PC-3 (cell line): ENCODE results near the gene SORD. TPM values are rescaled to one million over a fixed set of nuclear protein-coding genes. Genes with fewer than 3 reads are reported as not detected.

Experiments used
- ATAC-seq: fragments of 200-7000 bp; cut with Tn5 transposase; 2 replicates; pipeline ENCODE4 v1.9.1; 2020; ENCODE audit warnings: mild to moderate bottlenecking, moderate library complexity
- BruUV-seq: library from RNA; stranded (reverse); fragments of 400-500 nt; replicated peaks from 2 replicates; lab custom pipeline; 2021; lab: Mats Ljungman, UMichigan
- CTCF ChIA-PET: fragments of 300-600 bp; sonication (Branson Sonifier 250); formaldehyde crosslinking; loops from one replicate; lab custom pipeline; 2022; ENCODE audit warnings: antibody characterized with exemption; lab: Charles Lee
- POLR2A ChIA-PET: fragments of 300-600 bp; sonication (Branson Sonifier 250); formaldehyde crosslinking; loops from one replicate; lab custom pipeline; 2022; ENCODE audit warnings: antibody characterized with exemption; ENCODE audit not compliant: unreplicated experiment; lab: Charles Lee
- DNase-seq: peaks from one replicate; pipeline ENCODE4 v3.0.0-alpha.2; 2015
- H2AFZ ChIP-seq: fragments of 300-600 bp; sonication (generic); 2 replicates; pipeline ENCODE4 v1.6.0; 2016; ENCODE audit warnings: antibody characterized with exemption, low read length
- H3F3A ChIP-seq: fragments of 300-600 bp; sonication (generic); one replicate; pipeline ENCODE4 v1.6.0; 2017; ENCODE audit warnings: antibody characterized with exemption, low read length, control low read depth, mild to moderate bottlenecking; ENCODE audit not compliant: unreplicated experiment
- H3K27ac ChIP-seq: fragments of 300-600 bp; sonication (generic); 2 replicates; pipeline ENCODE4 v1.5.1; 2016; ENCODE audit warnings: mild to moderate bottlenecking, low read length
- H3K27me3 ChIP-seq: fragments of 300-600 bp; sonication (generic); 2 replicates; pipeline ENCODE4 v1.6.1; 2016; ENCODE audit warnings: low read length, mixed read lengths
- H3K36me3 ChIP-seq: fragments of 300-600 bp; sonication (generic); 2 replicates; pipeline ENCODE4 v1.6.1; 2016; ENCODE audit warnings: low read depth, mixed run types, low read length, mixed read lengths
- H3K4me1 ChIP-seq: fragments of 300-600 bp; sonication (generic); 2 replicates; pipeline ENCODE4 v1.5.1; 2016; ENCODE audit warnings: low read length; ENCODE audit not compliant: insufficient read depth
- H3K4me2 ChIP-seq: fragments of 300-600 bp; sonication (generic); 2 replicates; pipeline ENCODE4 v1.6.0; 2016; ENCODE audit warnings: low read length
- H3K4me3 ChIP-seq: fragments of 300-600 bp; sonication (generic); 2 replicates; pipeline ENCODE4 v1.5.1; 2016; ENCODE audit warnings: mild to moderate bottlenecking, low read length, mixed read lengths
- H3K79me2 ChIP-seq: fragments of 300-600 bp; sonication (generic); 2 replicates; pipeline ENCODE4 v1.6.1; 2017; ENCODE audit warnings: low read length, mixed read lengths
- H3K9ac ChIP-seq: fragments of 300-600 bp; sonication (generic); 2 replicates; pipeline ENCODE4 v1.6.0; 2016; ENCODE audit warnings: mild to moderate bottlenecking, low read length
- H3K9me2 ChIP-seq: fragments of 300-600 bp; sonication (generic); replicated peaks from 2 replicates; pipeline ENCODE4 v1.6.1; 2016; ENCODE audit warnings: mixed run types, low read length, mixed read lengths
- H3K9me3 ChIP-seq: fragments of 300-600 bp; sonication (generic); 2 replicates; pipeline ENCODE4 v1.6.1; 2016; ENCODE audit warnings: low read length, mixed read lengths
- H4K20me1 ChIP-seq: fragments of 300-600 bp; sonication (generic); 2 replicates; pipeline ENCODE4 v1.6.1; 2016; ENCODE audit warnings: low read length, mixed read lengths
- CTCF ChIP-seq: fragments of 300-600 bp; sonication (generic); conservative IDR thresholded peaks from 2 replicates; pipeline ENCODE4 v1.5.1; 2017; ENCODE audit warnings: antibody characterized with exemption, low read depth, mild to moderate bottlenecking, low read length
- EZH2 ChIP-seq: fragments of 300-600 bp; sonication (generic); IDR thresholded peaks from one replicate; pipeline ENCODE4 v1.6.1; 2017; ENCODE audit warnings: antibody characterized with exemption, mild to moderate bottlenecking, low read length; ENCODE audit not compliant: unreplicated experiment
- EZH2phosphoT487 ChIP-seq: fragments of 300-600 bp; sonication (generic); IDR thresholded peaks from 2 replicates; pipeline ENCODE4 v1.6.1; 2018; ENCODE audit warnings: mild to moderate bottlenecking, antibody characterized with exemption, low read length, borderline replicate concordance
- intact Hi-C: fragments of 100-400 bp; cut with micrococcal nuclease; formaldehyde crosslinking; loops from 2 replicates; pipeline ENCODE4 v1.9.0; 2023
- total RNA-seq: library from RNA; depleted of rRNA; stranded (reverse); fragments of >200 nt; gene quantifications from 2 replicates; pipeline ENCODE4 v1.2.3, GENCODE V29; 2014

The SORD gene
- total RNA-seq, 1 experiment from 2014 or later: 119 TPM

GRCh38 chr15:45118996-45119395 is 96.0 kb downstream of the SORD start:
- H3K36me3 ChIP-seq: no peaks in the 10 kb centered on the region
- H3K4me1 ChIP-seq: peaks cover 17% of the 10 kb centered on the region
- peaks cover 2% of the 10 kb centered on the region for H3K27me3 ChIP-seq
- CTCF ChIA-PET: interaction anchor here (1.3 to 1.6 kb wide), 3 partner anchors 8 to 266 kb away, joined by 4 to 25 read pairs (median 5); no protein-coding TSS in a partner anchor
- H2AFZ ChIP-seq: no peak overlapping the region
- TF ChIP-seq EZH2 (no peak), EZH2phosphoT487 (no peak), CTCF (no peak)
- H3K4me2 ChIP-seq: no peak overlapping the region
- no peaks in the 10 kb centered on the region for H3F3A ChIP-seq
- H3K27ac ChIP-seq: no peak overlapping the region
- H4K20me1 ChIP-seq: no peaks in the 10 kb centered on the region
- no TSS peak for BruUV-seq
- no peak overlapping the region for H3K4me3 ChIP-seq
- H3K79me2 ChIP-seq: no peaks in the 10 kb centered on the region
- POLR2A ChIA-PET: no interaction called here
- H3K9me3 ChIP-seq: no peaks in the 10 kb centered on the region
- intact Hi-C loops: no loop called here
- no peak for DNase-seq
- ATAC-seq: no peak
- H3K9me2 ChIP-seq: no peaks in the 10 kb centered on the region
- no peak overlapping the region for H3K9ac ChIP-seq

- POLR2A ChIA-PET: no interaction called here
Observed at GRCh38 chr15:45120081-45120972, 97.3 kb downstream of the SORD start.

More at GRCh38 chr15:45120081-45120972, 97.3 kb downstream of the SORD start:
- Histone ChIP-seq H3K9me2 (no peaks in the 10 kb centered on the region), H2AFZ (no peak overlapping the region), H3K4me2 (no peak overlapping the region), H3F3A (no peaks in the 10 kb centered on the region), H3K27me3 (no peaks in the 10 kb centered on the region), H3K27ac (no peak overlapping the region), H3K9ac (no peak overlapping the region), H3K79me2 (no peaks in the 10 kb centered on the region), H4K20me1 (no peaks in the 10 kb centered on the region), H3K9me3 (no peaks in the 10 kb centered on the region), H3K36me3 (no peaks in the 10 kb centered on the region), H3K4me1 (peaks cover 17% of the 10 kb centered on the region), H3K4me3 (no peak overlapping the region)
- ATAC-seq: no peak
- no peak for DNase-seq
- CTCF ChIA-PET: no interaction called here
- intact Hi-C loops: loop anchor here (10.0 kb wide), 2 partner anchors 84 to 156 kb away; no protein-coding TSS in a partner anchor
- BruUV-seq: no TSS peak
- TF ChIP-seq CTCF (no peak), EZH2phosphoT487 (no peak), EZH2 (no peak)
